PC-9 (cell line): ENCODE measurements around the gene INTS7. TPM values are rescaled to one million over a fixed set of nuclear protein-coding genes. Genes with fewer than 3 reads are reported as not detected.

Experiments
- BruUV-seq: library from RNA; stranded (reverse); fragments of 400-500 nt; replicated peaks from 2 replicates; lab custom pipeline; 2021; lab: Mats Ljungman, UMichigan
- CTCF ChIA-PET: fragments of 300-600 bp; sonication (Branson Sonifier 250); formaldehyde crosslinking; loops from one replicate; lab custom pipeline; 2022; ENCODE audit warnings: antibody characterized with exemption; lab: Charles Lee
- POLR2A ChIA-PET: fragments of 300-600 bp; sonication (Branson Sonifier 250); formaldehyde crosslinking; loops from one replicate; lab custom pipeline; 2022; ENCODE audit warnings: antibody characterized with exemption; ENCODE audit not compliant: unreplicated experiment; lab: Charles Lee
- DNase-seq, 2 experiments: peaks; one replicate each; pipeline versions ENCODE4 v3.0.0 to v3.0.0-alpha.2; 2015 to 2022; ENCODE audit warnings: mixed read lengths in 1 of 2
- H2AFZ ChIP-seq: fragments of 200-600 bp; sonication (generic); 2 replicates; pipeline ENCODE4 v1.8.1; 2017; ENCODE audit warnings: antibody characterized with exemption
- H3F3A ChIP-seq: fragments of 200-600 bp; sonication (generic); 2 replicates; pipeline ENCODE4 v1.8.1; 2017; ENCODE audit warnings: antibody characterized with exemption, mild to moderate bottlenecking, low read depth; ENCODE audit not compliant: insufficient read depth
- H3K27ac ChIP-seq: fragments of 200-600 bp; sonication (generic); 2 replicates; pipeline ENCODE4 v1.6.1; 2016; ENCODE audit warnings: mixed run types
- H3K27me3 ChIP-seq: fragments of 200-600 bp; sonication (generic); 2 replicates; pipeline ENCODE4 v1.6.1; 2016; ENCODE audit warnings: low read depth, mixed run types; ENCODE audit not compliant: insufficient read depth
- H3K36me3 ChIP-seq: fragments of 200-600 bp; sonication (generic); 2 replicates; pipeline ENCODE4 v1.6.1; 2016; ENCODE audit warnings: low read depth, mixed run types
- H3K4me1 ChIP-seq: fragments of 200-600 bp; sonication (generic); replicated peaks from 2 replicates; pipeline ENCODE4 v1.6.1; 2016; ENCODE audit warnings: mixed run types; ENCODE audit not compliant: insufficient read depth
- H3K4me2 ChIP-seq: fragments of 200-600 bp; sonication (generic); 2 replicates; pipeline ENCODE4 v1.6.1; 2017; ENCODE audit warnings: mixed run types
- H3K4me3 ChIP-seq: fragments of 200-600 bp; sonication (generic); 2 replicates; pipeline ENCODE4 v1.6.1; 2016; ENCODE audit warnings: mixed run types
- H3K79me2 ChIP-seq: fragments of 200-600 bp; sonication (generic); 2 replicates; pipeline ENCODE4 v1.6.1; 2017; ENCODE audit warnings: low read depth, mixed run types
- H3K9me2 ChIP-seq: fragments of 200-600 bp; sonication (generic); 2 replicates; pipeline ENCODE4 v1.8.1; 2017; ENCODE audit warnings: mild to moderate bottlenecking; ENCODE audit not compliant: insufficient read depth
- H3K9me3 ChIP-seq: fragments of 200-600 bp; sonication (generic); 2 replicates; pipeline ENCODE4 v1.8.1; 2016; ENCODE audit warnings: low read depth; ENCODE audit not compliant: insufficient read depth
- H4K20me1 ChIP-seq: fragments of 200-600 bp; sonication (generic); 2 replicates; pipeline ENCODE4 v1.8.1; 2017; ENCODE audit not compliant: insufficient read depth
- EZH2 ChIP-seq: fragments of 200-600 bp; sonication (generic); IDR thresholded peaks from 2 replicates; pipeline ENCODE4 v1.8.0; 2017; ENCODE audit warnings: antibody characterized with exemption, low read depth
- intact Hi-C: fragments of 100-400 bp; cut with micrococcal nuclease; formaldehyde crosslinking; loops from one replicate; pipeline ENCODE4 v1.10.0; 2022; ENCODE audit not compliant: unreplicated experiment
- total RNA-seq: library from RNA; stranded (reverse); gene quantifications from 2 replicates; pipeline ENCODE4 v1.2.3, GENCODE V29; 2021
- TF ChIP-seq, protein P1 (sequence below): fragments of 200-600 bp; sonication (generic); conservative IDR thresholded peaks from 2 replicates; pipeline ENCODE4 v1.6.1; 2017; ENCODE audit warnings: mixed run types, antibody characterized with exemption, mild to moderate bottlenecking, moderate library complexity

INTS7 gene
- total RNA-seq, 1 experiment from 2014 or later = 24.7 TPM

DNA sequence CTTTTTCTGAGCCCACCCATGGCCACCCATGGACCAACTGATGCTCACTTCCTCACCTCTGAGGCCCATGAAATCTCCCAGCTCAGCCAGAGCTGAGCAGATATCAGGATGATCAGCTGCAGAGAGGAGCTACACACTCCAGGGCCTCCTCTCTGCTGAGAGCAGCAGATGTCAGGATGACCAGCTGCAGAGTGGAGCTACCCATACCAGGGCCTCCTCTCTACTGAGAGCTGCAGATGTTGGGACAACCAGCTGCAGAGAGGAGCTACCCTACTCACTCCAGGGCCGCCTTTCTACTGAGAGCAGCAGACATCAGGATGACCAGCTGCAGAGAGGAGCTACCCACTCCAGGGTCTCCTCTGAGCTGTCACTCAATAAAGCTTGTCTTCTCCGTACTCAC lies 133.4 kb downstream of the INTS7 start:
- no peaks in the 10 kb centered on the region for H3K4me1 ChIP-seq
- H3K79me2 ChIP-seq = no peaks in the 10 kb centered on the region
- H2AFZ ChIP-seq = no peak overlapping the region
- H3F3A ChIP-seq = no peaks in the 10 kb centered on the region
- H3K4me3 ChIP-seq = no peak overlapping the region
- H4K20me1 ChIP-seq = no peaks in the 10 kb centered on the region
- H3K27ac ChIP-seq = no peak overlapping the region
- BruUV-seq = no TSS peak
- CTCF ChIA-PET = interaction anchor here (0.6 kb wide), 1 partner anchor 28 kb away, joined by 6 read pairs; no protein-coding TSS in a partner anchor
- intact Hi-C loops = no loop called here
- no peak overlapping the region for H3K4me2 ChIP-seq
- no peaks in the 10 kb centered on the region for H3K36me3 ChIP-seq
- no peak for DNase-seq
- H3K9me2 ChIP-seq = no peaks in the 10 kb centered on the region
- POLR2A ChIA-PET = no interaction called here
- H3K27me3 ChIP-seq = no peaks in the 10 kb centered on the region
- TF ChIP-seq EZH2 = no peak
- TF ChIP-seq, protein P1, sequence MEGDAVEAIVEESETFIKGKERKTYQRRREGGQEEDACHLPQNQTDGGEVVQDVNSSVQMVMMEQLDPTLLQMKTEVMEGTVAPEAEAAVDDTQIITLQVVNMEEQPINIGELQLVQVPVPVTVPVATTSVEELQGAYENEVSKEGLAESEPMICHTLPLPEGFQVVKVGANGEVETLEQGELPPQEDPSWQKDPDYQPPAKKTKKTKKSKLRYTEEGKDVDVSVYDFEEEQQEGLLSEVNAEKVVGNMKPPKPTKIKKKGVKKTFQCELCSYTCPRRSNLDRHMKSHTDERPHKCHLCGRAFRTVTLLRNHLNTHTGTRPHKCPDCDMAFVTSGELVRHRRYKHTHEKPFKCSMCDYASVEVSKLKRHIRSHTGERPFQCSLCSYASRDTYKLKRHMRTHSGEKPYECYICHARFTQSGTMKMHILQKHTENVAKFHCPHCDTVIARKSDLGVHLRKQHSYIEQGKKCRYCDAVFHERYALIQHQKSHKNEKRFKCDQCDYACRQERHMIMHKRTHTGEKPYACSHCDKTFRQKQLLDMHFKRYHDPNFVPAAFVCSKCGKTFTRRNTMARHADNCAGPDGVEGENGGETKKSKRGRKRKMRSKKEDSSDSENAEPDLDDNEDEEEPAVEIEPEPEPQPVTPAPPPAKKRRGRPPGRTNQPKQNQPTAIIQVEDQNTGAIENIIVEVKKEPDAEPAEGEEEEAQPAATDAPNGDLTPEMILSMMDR = no peak
- no peaks in the 10 kb centered on the region for H3K9me3 ChIP-seq

DNA sequence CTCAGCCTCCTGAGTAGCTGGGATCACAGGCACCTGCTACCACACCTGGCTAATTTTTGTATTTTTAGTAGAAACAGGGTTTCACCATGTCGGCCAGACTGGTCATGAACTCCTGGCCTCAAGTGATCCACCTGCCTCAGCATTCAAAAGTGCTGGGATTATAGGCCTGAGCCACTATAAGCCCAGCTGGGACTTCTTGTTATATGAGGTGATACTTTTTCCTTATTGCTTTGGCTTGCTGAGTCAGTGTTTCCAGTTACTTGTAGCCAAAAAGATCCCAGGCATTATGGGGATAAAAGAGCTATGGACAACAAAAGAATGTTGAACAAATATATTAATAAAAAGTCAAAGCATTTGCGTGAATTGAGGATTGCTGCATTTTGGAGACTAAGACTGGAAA lies 134.9 kb downstream of the INTS7 start:
- POLR2A ChIA-PET = no interaction called here
- Histone ChIP-seq H4K20me1 (no peaks in the 10 kb centered on the region), H3K4me1 (0 out of 2 replicates have a peak, but pooled peaks cover under 1% of the 10 kb centered on the region), H3K27me3 (no peaks in the 10 kb centered on the region), H2AFZ (no peak overlapping the region), H3K9me2 (no peaks in the 10 kb centered on the region), H3K4me3 (no peak overlapping the region), H3F3A (no peaks in the 10 kb centered on the region), H3K36me3 (no peaks in the 10 kb centered on the region), H3K27ac (no peak overlapping the region), H3K79me2 (no peaks in the 10 kb centered on the region), H3K9me3 (no peaks in the 10 kb centered on the region), H3K4me2 (no peak overlapping the region)
- TF ChIP-seq, protein P1 = no peak
- no peak for TF ChIP-seq EZH2
- BruUV-seq = no TSS peak
- CTCF ChIA-PET = no interaction called here
- no peak for DNase-seq
- intact Hi-C loops = no loop called here

DNA sequence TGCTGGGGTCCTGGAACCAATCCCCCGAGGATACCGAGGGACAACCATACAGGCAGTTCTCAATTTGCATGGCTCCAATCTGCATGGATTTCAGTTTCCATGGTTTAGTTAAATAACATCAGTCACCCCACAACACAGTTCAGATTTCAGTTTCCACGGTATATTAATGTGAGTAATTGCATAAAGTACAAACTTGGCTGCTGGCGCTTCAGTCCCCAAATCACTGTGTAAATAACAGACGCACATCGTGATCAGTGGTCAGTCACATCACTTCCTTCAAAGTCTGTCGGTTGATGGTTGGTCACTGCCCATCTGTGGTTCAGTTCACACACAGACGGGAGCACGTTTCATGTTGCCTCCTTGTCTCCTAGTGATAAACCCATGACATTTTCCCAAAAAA lies 138.4 kb downstream of the INTS7 start:
- Histone ChIP-seq H3K27me3 (no peaks in the 10 kb centered on the region), H3K4me2 (no peak overlapping the region), H4K20me1 (no peaks in the 10 kb centered on the region), H3K4me1 (0 out of 2 replicates have a peak, but pooled peaks cover 10% of the 10 kb centered on the region), H3K79me2 (no peaks in the 10 kb centered on the region), H3K9me2 (no peaks in the 10 kb centered on the region), H3K9me3 (no peaks in the 10 kb centered on the region), H3K4me3 (no peak overlapping the region), H3F3A (no peaks in the 10 kb centered on the region), H3K36me3 (no peaks in the 10 kb centered on the region), H2AFZ (no peak overlapping the region), H3K27ac (no peak overlapping the region)
- DNase-seq = no peak
- POLR2A ChIA-PET = no interaction called here
- CTCF ChIA-PET = no interaction called here
- no TSS peak for BruUV-seq
- intact Hi-C loops = no loop called here
- TF ChIP-seq EZH2 = no peak
- TF ChIP-seq, protein P1 = no peak
